Mononuclear cell (primary cell): Measurements from ENCODE around the gene ELF4. TPM values are rescaled to one million over a fixed set of nuclear protein-coding genes. Genes with fewer than 3 reads are reported as not detected.
"Not testable (repeated sequence)": the region's sequence is repeated elsewhere in the genome, so short reads cannot be mapped to it uniquely, and the experiment has no call there.

ENCODE experiments used
- H3K27me3 ChIP-seq: 2 replicates; pipeline ENCODE4 v1.6.0; 2011; ENCODE audit warnings: low read length, control low read depth; ENCODE audit not compliant: insufficient read depth
- H3K4me1 ChIP-seq: 2 replicates; pipeline ENCODE4 v1.5.1; 2011; ENCODE audit warnings: mild to moderate bottlenecking, low read length, control low read depth; ENCODE audit not compliant: insufficient read depth
- H3K4me3 ChIP-seq: 2 replicates; pipeline ENCODE4 v1.5.1; 2011; ENCODE audit warnings: mild to moderate bottlenecking, low read length, moderate library complexity
- H3K9me3 ChIP-seq: 2 replicates; pipeline ENCODE4 v1.5.1; 2011; ENCODE audit warnings: low read depth, mild to moderate bottlenecking, control low read depth, low read length
- total RNA-seq: library from RNA; depleted of rRNA; stranded (reverse); fragments of >200 nt; gene quantifications from one replicate; pipeline ENCODE4 v1.2.3, GENCODE V29; 2012

ELF4 gene
- total RNA-seq, 1 donor: 52.1 TPM

DNA sequence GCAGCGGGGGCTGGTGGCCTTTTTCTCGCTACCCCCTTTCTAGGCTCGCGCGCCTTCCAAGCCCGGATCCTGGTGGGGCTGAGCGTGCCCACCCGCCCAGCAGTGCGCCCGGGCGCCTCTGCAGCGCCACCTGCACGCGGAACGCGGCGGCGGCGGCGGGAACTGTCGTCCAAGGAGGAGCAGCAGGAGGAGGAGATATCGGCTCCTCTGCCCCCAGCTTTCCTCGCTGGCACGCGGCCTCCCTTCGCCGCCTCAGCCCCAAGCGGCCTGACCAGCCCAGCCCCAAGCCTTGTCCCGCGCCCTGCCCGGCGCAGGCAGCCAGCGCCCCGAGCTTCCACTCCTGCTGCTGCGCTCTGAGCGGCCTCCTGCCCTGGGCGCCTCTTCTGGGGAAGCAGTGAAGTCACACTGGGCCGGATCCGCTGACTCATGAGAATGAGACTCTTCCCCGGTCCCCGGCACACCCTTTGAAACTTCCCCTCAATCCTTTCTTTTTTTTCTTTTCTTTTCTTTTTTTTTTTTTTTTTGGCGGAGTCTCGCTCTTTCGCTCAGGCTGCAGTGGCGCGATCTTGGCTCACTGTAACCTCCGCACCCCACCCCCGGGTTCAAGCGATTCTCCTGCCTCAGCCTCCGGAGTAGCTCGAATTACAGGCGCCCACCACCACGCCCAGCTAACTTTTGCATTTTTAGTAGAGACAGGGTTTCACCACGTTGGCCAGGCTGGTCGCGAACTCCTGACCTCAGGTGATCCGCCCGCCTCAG lies 10.6 kb upstream of the ELF4 start:
- Histone ChIP-seq H3K27me3 (no peaks in the 10 kb centered on the region), H3K9me3 (no peaks in the 10 kb centered on the region), H3K4me3 (peak overlapping the region; percentile 24), H3K4me1 (peaks cover 23% of the 10 kb centered on the region)

DNA sequence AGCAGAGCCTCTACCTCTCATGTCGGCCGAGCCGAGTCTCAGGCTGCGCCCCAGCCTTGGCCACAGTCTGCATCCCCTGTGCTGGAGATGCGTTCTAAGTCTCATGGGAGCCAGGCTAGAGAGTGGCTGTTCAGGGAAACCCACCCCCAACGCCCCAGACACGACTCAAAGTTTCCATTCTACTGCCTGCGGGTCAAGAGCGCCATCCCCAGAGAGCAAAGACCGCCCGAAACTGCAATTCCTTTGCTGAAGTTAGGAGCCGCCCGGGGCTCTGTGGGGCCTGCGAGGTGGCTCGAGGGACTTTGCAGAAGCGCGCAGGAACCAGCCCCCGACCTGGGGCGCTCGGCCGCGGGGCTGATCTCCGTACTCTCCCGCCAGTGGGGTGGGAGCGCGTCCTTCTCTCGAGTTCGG lies 10.0 kb upstream of the ELF4 start:
- Histone ChIP-seq H3K9me3 (no peaks in the 10 kb centered on the region), H3K27me3 (no peaks in the 10 kb centered on the region), H3K4me1 (peaks cover 23% of the 10 kb centered on the region), H3K4me3 (peak overlapping the region; percentile 24)

DNA sequence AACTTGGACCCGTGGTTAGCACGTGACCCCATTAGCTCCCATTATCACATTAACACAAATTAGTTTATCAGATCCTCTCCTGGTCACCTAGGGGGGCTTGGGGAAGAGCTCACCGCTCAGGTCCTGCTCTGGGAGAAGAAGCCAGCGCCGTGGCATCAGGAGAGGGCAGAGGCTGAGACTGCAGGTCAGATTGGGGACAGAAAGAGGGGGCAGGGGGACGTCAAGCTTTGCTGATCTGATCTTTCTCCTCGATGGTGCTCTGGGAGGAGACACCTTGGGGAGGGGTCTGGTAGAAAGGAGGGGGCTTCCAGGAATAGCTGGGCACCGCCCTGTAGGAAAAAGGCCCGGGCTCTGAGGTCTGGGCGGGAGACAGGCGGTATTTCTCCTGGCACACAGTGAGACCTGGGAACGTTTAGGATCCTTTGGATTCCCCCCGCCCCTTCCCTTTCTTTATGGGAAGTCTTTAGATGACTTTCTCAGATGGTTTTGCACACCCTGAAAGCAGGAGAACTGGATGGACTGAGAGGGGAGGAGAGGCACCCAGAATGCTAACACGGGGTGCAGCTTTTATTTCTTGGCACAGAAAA lies 9.1 kb upstream of the ELF4 start:
- Histone ChIP-seq H3K4me1 (peaks cover 23% of the 10 kb centered on the region), H3K27me3 (no peaks in the 10 kb centered on the region), H3K9me3 (no peaks in the 10 kb centered on the region), H3K4me3 (no peak overlapping the region)

DNA sequence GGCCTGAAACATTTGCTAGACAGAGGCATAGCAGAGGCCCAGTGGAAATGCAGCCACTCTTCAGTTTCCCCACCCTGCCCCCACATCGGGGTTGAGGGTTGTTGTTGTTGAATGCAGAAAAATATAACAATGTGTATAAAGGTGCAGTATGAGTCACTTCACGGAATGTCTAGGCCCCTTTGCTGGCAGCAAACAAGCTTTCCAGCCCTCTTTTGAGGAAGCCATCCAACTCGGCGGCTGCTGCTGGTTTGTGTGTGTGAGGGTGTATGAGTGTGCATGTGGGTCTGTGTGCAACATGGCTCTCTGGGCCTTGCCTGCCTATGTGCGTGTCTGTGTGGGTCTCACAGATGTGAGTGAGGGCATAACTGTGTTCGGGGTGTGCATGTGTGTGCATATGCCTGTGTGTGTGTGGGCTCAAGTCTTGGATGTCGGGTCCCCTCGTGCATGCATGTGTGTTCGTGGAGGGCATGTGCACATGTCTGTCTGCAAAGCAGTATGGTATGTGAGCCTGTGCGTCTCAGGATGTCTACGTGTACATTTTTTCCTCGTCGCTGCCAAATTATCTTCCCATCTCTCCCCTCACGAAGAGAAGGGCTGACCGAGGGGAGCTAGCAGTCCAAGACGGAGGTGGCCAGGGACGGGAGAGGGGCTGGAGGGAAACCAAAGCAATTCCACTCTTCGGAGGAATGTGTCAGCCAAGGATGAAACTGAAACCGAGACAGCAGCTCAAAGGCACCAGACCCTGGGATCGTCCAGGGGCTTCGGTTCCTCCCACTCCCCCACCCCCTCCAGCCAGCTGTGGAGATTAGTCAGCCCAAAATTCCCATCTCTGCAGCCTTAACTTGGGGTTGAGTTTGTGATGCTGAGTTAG lies 8.4 kb upstream of the ELF4 start:
- no peaks in the 10 kb centered on the region for H3K9me3 ChIP-seq
- H3K4me1 ChIP-seq: peaks cover 23% of the 10 kb centered on the region
- no peak overlapping the region for H3K4me3 ChIP-seq
- H3K27me3 ChIP-seq: no peaks in the 10 kb centered on the region

DNA sequence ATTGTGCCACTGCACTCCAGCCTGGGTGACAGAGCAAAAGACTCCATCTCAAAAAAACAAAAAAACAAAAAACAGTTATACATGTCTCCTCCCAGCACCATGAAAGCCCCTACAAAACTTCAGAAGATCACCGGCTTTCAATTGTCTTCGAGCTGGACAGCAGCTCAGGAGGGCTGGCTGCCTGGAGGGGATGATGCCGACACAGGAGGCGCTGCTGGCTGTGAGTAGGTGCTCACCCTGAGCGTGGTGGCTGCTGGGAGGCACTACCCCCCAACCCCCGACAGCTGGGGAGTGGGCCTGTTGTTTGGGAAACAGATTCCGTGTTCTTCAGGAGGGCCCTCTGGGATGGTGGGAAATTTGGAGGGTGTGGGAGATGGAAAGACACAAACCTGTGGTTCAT lies 6.9 kb upstream of the ELF4 start:
- Histone ChIP-seq H3K9me3 (no peaks in the 10 kb centered on the region), H3K4me3 (no peak overlapping the region), H3K4me1 (peaks cover 23% of the 10 kb centered on the region), H3K27me3 (no peaks in the 10 kb centered on the region)

DNA sequence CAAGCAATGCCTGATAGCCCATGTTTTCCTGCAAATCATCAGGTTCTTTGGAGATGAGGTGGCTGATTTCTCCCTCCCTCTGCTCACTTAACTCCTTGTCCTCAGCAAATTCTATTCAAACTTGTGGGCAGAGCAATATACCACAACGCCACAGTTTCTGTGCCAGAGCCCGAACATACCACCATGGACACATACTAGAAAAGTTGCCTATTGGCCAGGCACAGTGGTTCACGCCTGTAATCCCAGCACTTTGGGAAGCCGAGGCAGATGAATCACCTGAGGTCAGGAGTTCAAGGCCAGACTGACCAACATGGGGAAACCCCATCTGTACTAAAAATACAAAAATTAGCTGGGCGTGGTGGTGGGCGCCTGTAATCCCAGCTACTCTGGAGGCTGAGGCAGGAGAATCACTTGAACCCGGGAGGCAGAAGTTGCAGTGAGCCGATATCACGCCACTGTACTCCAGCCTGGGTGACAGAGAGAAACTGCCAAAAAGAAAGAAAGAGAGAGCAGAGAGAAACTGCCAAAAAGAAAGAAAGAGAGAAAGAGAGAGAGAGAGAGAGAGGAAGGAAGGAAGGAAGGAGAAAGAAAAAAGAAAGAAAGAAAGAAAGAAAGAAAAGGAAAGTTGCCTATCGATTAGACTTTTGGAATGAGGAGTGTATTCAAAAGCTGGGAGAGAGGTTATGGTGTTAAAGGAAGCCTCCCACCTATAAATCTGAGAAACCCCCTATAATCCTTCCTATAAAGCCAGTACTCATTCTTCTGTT lies 5.0 kb upstream of the ELF4 start:
- not testable (repeated sequence) for H3K9me3 ChIP-seq, H3K27me3 ChIP-seq, H3K4me3 ChIP-seq
- peaks cover 23% of the 10 kb centered on the region for H3K4me1 ChIP-seq

DNA sequence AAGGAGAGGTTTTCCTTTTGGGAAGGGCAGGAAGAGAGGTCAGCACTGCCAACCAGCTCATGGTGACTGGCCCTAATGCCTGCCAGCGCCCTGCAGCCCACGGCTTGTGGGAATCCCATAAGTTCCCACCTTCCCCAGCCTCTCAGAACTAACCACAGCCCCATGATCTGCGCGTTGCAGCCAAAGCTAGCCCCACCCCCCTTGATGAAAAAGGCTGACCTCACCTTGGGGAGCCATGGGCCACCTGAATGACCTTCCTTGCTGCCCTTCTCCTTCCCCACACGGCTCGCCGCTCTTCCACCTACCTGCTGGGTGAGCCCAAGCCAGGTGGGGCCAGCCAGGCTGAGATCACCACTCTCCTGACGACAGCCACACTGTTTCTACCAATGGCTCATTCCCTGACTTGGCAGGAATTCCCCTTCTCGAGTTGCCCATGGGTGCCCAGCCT lies 3.9 kb upstream of the ELF4 start:
- Histone ChIP-seq H3K4me3 (no peak overlapping the region), H3K27me3 (no peaks in the 10 kb centered on the region), H3K9me3 (no peaks in the 10 kb centered on the region), H3K4me1 (peaks cover 16% of the 10 kb centered on the region)

DNA sequence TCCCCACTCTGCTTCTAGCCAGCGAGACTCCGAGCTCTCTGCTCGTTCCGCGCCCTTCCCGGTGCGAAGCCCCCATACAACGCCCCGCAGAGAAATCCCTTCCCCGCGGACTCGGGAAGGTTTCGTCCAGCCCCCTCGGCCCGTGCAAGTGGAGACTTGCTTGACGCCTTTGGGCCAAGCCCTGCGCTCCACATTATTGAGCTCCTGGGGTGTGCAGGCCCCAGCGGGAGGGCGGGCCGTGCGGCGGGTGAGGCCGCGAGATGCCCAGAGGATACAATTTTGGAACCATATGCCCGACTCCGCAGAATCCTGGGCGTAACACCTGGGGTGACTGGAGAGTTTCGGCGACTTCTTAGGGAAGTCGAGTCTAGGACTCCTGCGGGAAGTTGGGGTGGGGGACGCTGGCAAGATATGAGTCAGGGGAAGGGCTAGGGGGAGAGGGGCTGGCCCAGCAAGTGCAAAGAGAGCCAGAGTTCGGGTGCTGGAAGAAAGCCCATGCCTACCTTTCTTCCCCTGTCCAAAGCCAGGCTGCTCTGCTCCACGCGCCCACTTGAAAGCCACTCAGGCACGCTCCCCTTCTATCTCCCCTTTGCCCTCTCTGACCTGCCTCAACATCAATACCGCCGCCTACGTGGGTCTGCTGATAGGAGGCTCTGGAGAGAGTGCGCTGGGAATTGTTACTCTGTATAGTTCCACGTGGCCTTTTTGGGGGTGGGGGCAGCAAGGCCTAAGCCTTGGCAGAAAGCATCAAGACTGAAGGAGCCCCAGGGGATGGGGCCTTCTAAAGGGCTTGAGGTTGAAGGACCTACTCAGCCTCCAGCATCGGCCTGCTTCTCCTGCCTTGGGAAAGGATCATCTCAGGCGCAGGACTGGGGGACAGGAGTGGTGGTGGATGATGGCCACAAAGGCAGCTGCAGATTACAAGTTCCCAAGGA lies 1.2 kb upstream of the ELF4 start:
- Histone ChIP-seq H3K4me3 (no peak overlapping the region), H3K27me3 (no peaks in the 10 kb centered on the region), H3K4me1 (peaks cover 35% of the 10 kb centered on the region), H3K9me3 (no peaks in the 10 kb centered on the region)

DNA sequence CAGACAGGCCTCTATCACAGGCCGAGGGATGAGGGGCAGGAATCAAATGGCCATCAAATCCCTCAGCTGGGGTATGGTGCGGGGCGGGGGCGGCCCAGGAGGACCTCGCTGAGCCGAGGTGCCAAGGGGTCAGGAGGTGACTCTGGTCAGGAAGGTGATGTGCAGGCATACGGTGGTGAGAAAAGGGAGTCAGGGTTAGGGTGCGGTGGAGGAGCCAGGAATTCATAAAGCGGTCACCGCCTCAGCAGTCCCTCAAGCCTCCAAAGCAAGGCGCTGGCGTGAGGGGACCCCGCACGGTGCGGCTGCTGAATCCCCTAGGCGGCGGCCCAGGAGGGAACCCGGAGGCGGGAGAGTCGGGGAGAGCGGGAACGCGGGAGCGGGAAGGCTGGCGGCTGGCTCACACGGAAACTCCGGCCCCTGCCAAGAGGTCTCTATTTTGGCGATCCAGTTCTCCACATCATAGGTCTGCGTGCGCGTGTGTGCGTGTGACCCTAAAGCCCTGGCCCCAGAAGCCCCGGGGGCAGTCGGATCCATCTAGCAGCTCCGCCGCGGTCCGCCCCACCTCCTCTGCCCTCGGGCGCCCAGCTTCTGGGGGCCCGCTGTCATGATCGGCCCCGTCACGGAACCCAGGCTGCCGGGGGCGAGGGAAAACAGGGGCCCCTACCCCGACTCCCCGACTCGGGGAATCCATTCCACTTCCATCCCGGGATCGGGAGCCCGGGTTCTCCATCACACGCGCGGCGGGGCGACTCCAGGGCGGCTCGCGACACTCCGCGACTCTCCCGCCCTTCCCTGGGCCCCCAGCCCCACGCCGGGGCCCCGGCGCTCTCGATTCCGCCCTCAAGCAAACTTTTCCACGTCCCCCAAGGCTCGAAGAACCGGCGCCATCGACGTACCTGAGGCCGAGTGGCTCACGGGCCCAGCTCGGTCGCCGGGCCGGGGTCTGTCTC lies 593 bp downstream of the ELF4 start:
- H3K4me3 ChIP-seq: peak overlapping the region; percentile 61
- no peaks in the 10 kb centered on the region for H3K27me3 ChIP-seq
- peaks cover 53% of the 10 kb centered on the region for H3K4me1 ChIP-seq
- no peaks in the 10 kb centered on the region for H3K9me3 ChIP-seq

DNA sequence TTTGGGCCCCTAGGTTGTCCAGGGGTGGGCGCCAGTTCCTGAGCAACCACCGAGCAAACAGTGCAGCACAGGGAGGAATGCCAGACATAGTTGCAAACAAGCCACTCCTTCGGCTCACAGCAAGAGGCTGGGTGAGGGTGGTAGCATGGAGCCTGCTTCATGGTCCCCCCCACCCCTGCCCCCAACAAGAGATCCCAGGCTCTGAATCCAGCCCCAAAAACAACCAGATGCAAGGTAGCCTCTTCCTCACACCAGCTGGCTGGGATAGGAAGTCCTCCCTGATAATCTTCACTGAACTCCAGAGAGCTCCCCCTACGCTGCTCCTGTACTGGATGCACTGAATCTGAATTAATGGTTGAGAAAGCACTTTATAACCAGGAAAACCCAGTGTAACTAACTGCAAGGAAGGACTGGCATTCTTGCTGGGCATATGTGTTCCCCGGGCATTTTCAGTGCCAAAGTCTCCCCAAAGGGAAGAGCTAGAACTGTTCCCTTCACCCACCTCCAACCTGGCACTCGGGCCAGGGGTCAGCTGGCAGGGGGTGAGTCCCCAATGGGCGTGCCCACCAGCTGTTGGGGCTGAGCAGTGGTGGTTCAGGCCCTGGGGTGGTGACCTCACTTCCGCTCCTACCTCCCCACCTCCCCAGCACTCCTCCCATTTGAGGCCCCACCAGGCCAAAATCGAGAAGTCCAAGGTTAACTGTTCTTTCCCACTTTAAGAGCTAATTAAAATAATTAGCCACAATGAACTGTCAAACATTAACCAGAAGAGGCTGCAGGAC lies 1.5 kb downstream of the ELF4 start:
- H3K27me3 ChIP-seq: no peaks in the 10 kb centered on the region
- H3K4me1 ChIP-seq: peaks cover 59% of the 10 kb centered on the region
- H3K4me3 ChIP-seq: peak overlapping the region; percentile 61
- no peaks in the 10 kb centered on the region for H3K9me3 ChIP-seq

DNA sequence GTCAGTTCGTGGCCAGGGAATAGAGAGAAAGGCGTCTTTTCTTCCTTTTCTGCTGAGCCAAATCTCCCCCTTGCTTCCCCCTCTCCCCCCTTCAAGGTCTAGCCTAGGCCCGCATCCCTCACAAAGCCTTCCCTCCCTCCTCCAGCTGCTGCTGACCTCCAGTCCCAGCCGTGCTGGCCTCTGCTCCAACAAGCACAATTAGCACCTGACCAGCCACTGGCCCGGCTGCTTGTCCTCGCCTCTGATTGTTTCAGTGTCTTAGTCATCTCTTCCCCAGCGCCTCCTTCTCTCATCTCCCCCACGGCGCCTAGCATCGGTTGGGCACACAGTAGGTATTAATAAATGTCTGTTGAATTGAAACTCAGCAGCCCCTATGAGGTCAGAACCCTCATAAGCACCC lies 4.2 kb downstream of the ELF4 start:
- no peak overlapping the region for H3K4me3 ChIP-seq
- H3K9me3 ChIP-seq: no peaks in the 10 kb centered on the region
- H3K4me1 ChIP-seq: peaks cover 61% of the 10 kb centered on the region
- no peaks in the 10 kb centered on the region for H3K27me3 ChIP-seq

DNA sequence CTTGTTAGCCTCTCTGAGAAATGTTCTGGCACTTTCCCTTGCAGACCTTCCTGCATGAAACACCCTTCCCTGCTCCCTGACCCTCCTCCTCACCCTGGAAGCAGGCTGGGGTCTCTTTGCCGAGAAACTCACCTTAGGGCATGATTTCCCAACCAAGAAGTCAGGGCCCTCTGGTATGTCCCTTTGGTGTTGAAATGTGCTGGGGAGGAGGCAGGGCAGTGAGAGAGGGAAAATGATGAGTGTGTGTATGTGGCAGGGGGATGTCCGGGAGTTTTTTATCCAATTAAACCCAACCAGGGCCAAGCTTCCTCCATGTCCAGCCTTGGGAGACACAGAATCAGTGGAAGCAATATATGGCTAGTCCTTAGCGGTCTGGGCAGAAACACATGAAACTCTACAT lies 5.1 kb downstream of the ELF4 start:
- peaks cover 68% of the 10 kb centered on the region for H3K4me1 ChIP-seq
- H3K27me3 ChIP-seq: no peaks in the 10 kb centered on the region
- H3K9me3 ChIP-seq: no peaks in the 10 kb centered on the region
- H3K4me3 ChIP-seq: no peak overlapping the region
